ENCODE results near the gene LRMDA. TPM values are rescaled to one million over a fixed set of nuclear protein-coding genes. Genes with fewer than 3 reads are reported as not detected.

LRMDA gene
- total RNA-seq, 1 experiment from 2014 or later, result not detected

GRCh38 chr10:75414527-75414926, 16.9 kb upstream of the LRMDA start:
- no peak for DNase-seq (ENCODE audit: low spot score)
- in situ Hi-C loops (cut with HindIII; ENCODE audit: low sequenced_read_pairs), result no loop called here

GRCh38 chr10:75417522-75417927, 13.9 kb upstream of the LRMDA start:
- in situ Hi-C loops (cut with HindIII; ENCODE audit: low sequenced_read_pairs), result no loop called here
- DNase-seq (ENCODE audit: low spot score), result no peak

- no peak for DNase-seq (ENCODE audit: low spot score)
- in situ Hi-C loops (cut with HindIII; ENCODE audit: low sequenced_read_pairs), result no loop called here
Measured at GRCh38 chr10:75418293-75418692, 13.1 kb upstream of the LRMDA start.

GRCh38 chr10:75418712-75419111, 12.7 kb upstream of the LRMDA start:
- no peak for DNase-seq (ENCODE audit: low spot score)
- in situ Hi-C loops (cut with HindIII; ENCODE audit: low sequenced_read_pairs), result no loop called here

- in situ Hi-C loops (cut with HindIII; ENCODE audit: low sequenced_read_pairs), result no loop called here
Measured at GRCh38 chr10:75422913-75423312, 8.5 kb upstream of the LRMDA start.

GRCh38 chr10:75424571-75424970, 6.9 kb upstream of the LRMDA start:
- DNase-seq (ENCODE audit: low spot score), result no peak
- in situ Hi-C loops (cut with HindIII; ENCODE audit: low sequenced_read_pairs), result no loop called here

More at GRCh38 chr10:75422913-75423312, 8.5 kb upstream of the LRMDA start:
- no peak for DNase-seq (ENCODE audit: low spot score)

GRCh38 chr10:75425291-75426079, 5.9 kb upstream of the LRMDA start:
- in situ Hi-C loops (cut with HindIII; ENCODE audit: low sequenced_read_pairs), result no loop called here
- no peak for DNase-seq (ENCODE audit: low spot score)

GRCh38 chr10:75426880-75427279, 4.5 kb upstream of the LRMDA start:
- no peak for DNase-seq (ENCODE audit: low spot score)
- in situ Hi-C loops (cut with HindIII; ENCODE audit: low sequenced_read_pairs), result no loop called here

- DNase-seq (ENCODE audit: low spot score), result no peak
- in situ Hi-C loops (cut with HindIII; ENCODE audit: low sequenced_read_pairs), result no loop called here
Measured at GRCh38 chr10:75427951-75428350, 3.5 kb upstream of the LRMDA start.

GRCh38 chr10:75428434-75429158, 2.8 kb upstream of the LRMDA start:
- in situ Hi-C loops (cut with HindIII; ENCODE audit: low sequenced_read_pairs), result no loop called here
- no peak for DNase-seq (ENCODE audit: low spot score)

- DNase-seq (ENCODE audit: low spot score), result no peak
- in situ Hi-C loops (cut with HindIII; ENCODE audit: low sequenced_read_pairs), result no loop called here
Measured at GRCh38 chr10:75429159-75429827, 2.1 kb upstream of the LRMDA start.

GRCh38 chr10:75430000-75430763, 1.2 kb upstream of the LRMDA start:
- DNase-seq (ENCODE audit: low spot score), result no peak
- in situ Hi-C loops (cut with HindIII; ENCODE audit: low sequenced_read_pairs), result no loop called here

GRCh38 chr10:75432176-75432575, 752 bp downstream of the LRMDA start:
- DNase-seq (ENCODE audit: low spot score), result no peak
- in situ Hi-C loops (cut with HindIII; ENCODE audit: low sequenced_read_pairs), result no loop called here

GRCh38 chr10:75432763-75433162, 1.3 kb downstream of the LRMDA start:
- in situ Hi-C loops (cut with HindIII; ENCODE audit: low sequenced_read_pairs), result no loop called here
- no peak for DNase-seq (ENCODE audit: low spot score)

- no peak for DNase-seq (ENCODE audit: low spot score)
- in situ Hi-C loops (cut with HindIII; ENCODE audit: low sequenced_read_pairs), result no loop called here
Measured at GRCh38 chr10:75433216-75433615, 1.8 kb downstream of the LRMDA start.

GRCh38 chr10:75434291-75434690, 2.9 kb downstream of the LRMDA start:
- DNase-seq (ENCODE audit: low spot score), result no peak
- in situ Hi-C loops (cut with HindIII; ENCODE audit: low sequenced_read_pairs), result no loop called here

- in situ Hi-C loops (cut with HindIII; ENCODE audit: low sequenced_read_pairs), result no loop called here
- no peak for DNase-seq (ENCODE audit: low spot score)
Measured at GRCh38 chr10:75435291-75435690, 3.9 kb downstream of the LRMDA start.

- no peak for DNase-seq (ENCODE audit: low spot score)
- in situ Hi-C loops (cut with HindIII; ENCODE audit: low sequenced_read_pairs), result no loop called here
Measured at GRCh38 chr10:75436896-75437295, 5.5 kb downstream of the LRMDA start.

GRCh38 chr10:75437693-75438092, 6.3 kb downstream of the LRMDA start:
- in situ Hi-C loops (cut with HindIII; ENCODE audit: low sequenced_read_pairs), result no loop called here
- DNase-seq (ENCODE audit: low spot score), result no peak
